RWPE1 (cell line): ENCODE measurements around the gene NARS2.
"Not testable (repeated sequence)": the region's sequence is repeated elsewhere in the genome, so short reads cannot be mapped to it uniquely, and the experiment has no call there.

Source experiments
- CTCF ChIA-PET: fragments of 350-600 bp; sonication (Branson Sonifier 250); formaldehyde crosslinking; extraction: SDS; loops from one replicate; lab custom pipeline; 2021; lab: Yijun Ruan, JAX
- POLR2A ChIA-PET: fragments of 400-600 bp; formaldehyde crosslinking; extraction: SDS; loops from one replicate; lab custom pipeline; 2020; ENCODE audit warnings: antibody characterized with exemption; ENCODE audit not compliant: low non-redundant PET; lab: Yijun Ruan, JAX
- DNase-seq: peaks from one replicate; pipeline ENCODE4 v3.0.0; 2012; ENCODE audit warnings: low spot score
- H3K27ac ChIP-seq: fragments of 450-650 bp; 2 replicates; pipeline ENCODE4 v1.5.1; 2017
- CTCF ChIP-seq: fragments of 450-650 bp; conservative IDR thresholded peaks from 2 replicates; pipeline ENCODE4 v1.5.1; 2017; ENCODE audit warnings: low read depth, mild to moderate bottlenecking

Gene NARS2

GRCh38 chr11:78570031-78570430, 4.6 kb downstream of the NARS2 start:
- ChIA-PET CTCF (no interaction called here), POLR2A (no interaction called here)
- no peak overlapping the region for H3K27ac ChIP-seq
- no peak for DNase-seq
- no peak for TF ChIP-seq CTCF

- TF ChIP-seq CTCF, result no peak
- H3K27ac ChIP-seq, result no peak overlapping the region
- POLR2A ChIA-PET, result no interaction called here
- CTCF ChIA-PET, result interaction anchor here (0.6 kb wide), 1 partner anchor 742 kb away, joined by 3 read pairs; no protein-coding TSS in a partner anchor
- DNase-seq, result peak; percentile 48
Observed at GRCh38 chr11:78567209-78567608, 7.5 kb downstream of the NARS2 start.

GRCh38 chr11:78564490-78565467, 9.9 kb downstream of the NARS2 start:
- ChIA-PET POLR2A (no interaction called here), CTCF (interaction anchor here (0.5 to 2.3 kb wide), 24 partner anchors 9 to 510 kb away, joined by 3 to 21 read pairs (median 4); partner anchors contain the start of genes ALG8, GAB2 and NARS2)
- TF ChIP-seq CTCF, result peak; percentile 79
- peak; percentile 42 for DNase-seq
- H3K27ac ChIP-seq, result no peak overlapping the region

- POLR2A ChIA-PET, DNase-seq: not testable (repeated sequence)
- CTCF ChIA-PET, result interaction anchor here (0.5 to 2.3 kb wide), 18 partner anchors 10 to 424 kb away, joined by 3 to 21 read pairs (median 4); partner anchors contain the start of genes ALG8, GAB2 and NARS2
- peak overlapping the region; percentile 36 for H3K27ac ChIP-seq
Observed at GRCh38 chr11:78564037-78564436, 10.6 kb downstream of the NARS2 start.

GRCh38 chr11:78563090-78563489, 11.6 kb downstream of the NARS2 start:
- DNase-seq, POLR2A ChIA-PET: not testable (repeated sequence)
- peak overlapping the region; percentile 58 for H3K27ac ChIP-seq
- CTCF ChIA-PET, result interaction anchor here (0.7 to 0.9 kb wide), 2 partner anchors 329 to 335 kb away, joined by 3 to 8 read pairs; no protein-coding TSS in a partner anchor

- DNase-seq, result peak; percentile 27
- H3K27ac ChIP-seq, result peak overlapping the region; percentile 80
- ChIA-PET POLR2A (no interaction called here), CTCF (no interaction called here)
- no peak for TF ChIP-seq CTCF
Observed at GRCh38 chr11:78562398-78562797, 12.3 kb downstream of the NARS2 start.

GRCh38 chr11:78560826-78561484, 13.7 kb downstream of the NARS2 start:
- ChIA-PET POLR2A (no interaction called here), CTCF (no interaction called here)
- H3K27ac ChIP-seq, result no peak overlapping the region

More at GRCh38 chr11:78560826-78561484, 13.7 kb downstream of the NARS2 start:
- no peak for DNase-seq
- TF ChIP-seq CTCF, result no peak
